Coronary artery (tissue), 2 donors: ENCODE measurements around the gene UBR4.

Source experiments
- DNase-seq: peaks from one replicate; pipeline ENCODE4 v3.0.0-alpha.2; 2017; ENCODE audit warnings: low spot score
- H3K27ac ChIP-seq, 2 donors: fragments of 200-600 bp; sonication (generic); one replicate each; pipeline ENCODE4 v1.5.1; 2016 to 2019
- H3K4me3 ChIP-seq: fragments of 200-600 bp; sonication (generic); 2 replicates; pipeline ENCODE4 v1.5.1; 2016; ENCODE audit warnings: mild to moderate bottlenecking, moderate library complexity
- TF ChIP-seq, protein P1 (sequence below): fragments of 200-600 bp; sonication (generic); IDR thresholded peaks from one replicate; pipeline ENCODE4 v1.5.1; 2019; ENCODE audit warnings: antibody characterized with exemption

UBR4 gene

DNA sequence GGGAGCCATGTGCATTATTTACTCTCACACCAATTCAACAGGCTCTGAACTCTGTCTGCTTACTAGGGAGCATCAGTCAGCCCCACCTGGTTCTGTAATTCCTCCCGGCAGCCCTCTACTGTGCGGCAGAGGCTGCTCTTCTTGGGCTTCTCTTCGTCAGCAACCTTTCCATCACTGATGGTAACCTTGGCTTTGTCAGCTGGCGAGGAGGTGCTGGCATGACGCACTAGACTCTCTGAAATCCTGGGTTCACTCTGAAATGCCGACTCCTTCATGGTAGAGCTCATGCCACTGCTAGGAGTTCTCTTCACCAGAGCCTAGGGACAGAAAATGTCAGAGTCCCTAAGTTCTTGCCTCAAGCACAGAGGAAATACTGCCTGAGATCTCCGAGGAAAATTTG lies 49.2 kb downstream of the UBR4 start:
- H3K4me3 ChIP-seq, result no peak overlapping the region
- DNase-seq, result no peak
- TF ChIP-seq, protein P1, sequence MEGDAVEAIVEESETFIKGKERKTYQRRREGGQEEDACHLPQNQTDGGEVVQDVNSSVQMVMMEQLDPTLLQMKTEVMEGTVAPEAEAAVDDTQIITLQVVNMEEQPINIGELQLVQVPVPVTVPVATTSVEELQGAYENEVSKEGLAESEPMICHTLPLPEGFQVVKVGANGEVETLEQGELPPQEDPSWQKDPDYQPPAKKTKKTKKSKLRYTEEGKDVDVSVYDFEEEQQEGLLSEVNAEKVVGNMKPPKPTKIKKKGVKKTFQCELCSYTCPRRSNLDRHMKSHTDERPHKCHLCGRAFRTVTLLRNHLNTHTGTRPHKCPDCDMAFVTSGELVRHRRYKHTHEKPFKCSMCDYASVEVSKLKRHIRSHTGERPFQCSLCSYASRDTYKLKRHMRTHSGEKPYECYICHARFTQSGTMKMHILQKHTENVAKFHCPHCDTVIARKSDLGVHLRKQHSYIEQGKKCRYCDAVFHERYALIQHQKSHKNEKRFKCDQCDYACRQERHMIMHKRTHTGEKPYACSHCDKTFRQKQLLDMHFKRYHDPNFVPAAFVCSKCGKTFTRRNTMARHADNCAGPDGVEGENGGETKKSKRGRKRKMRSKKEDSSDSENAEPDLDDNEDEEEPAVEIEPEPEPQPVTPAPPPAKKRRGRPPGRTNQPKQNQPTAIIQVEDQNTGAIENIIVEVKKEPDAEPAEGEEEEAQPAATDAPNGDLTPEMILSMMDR, result no peak
- no peak overlapping the region for H3K27ac ChIP-seq

DNA sequence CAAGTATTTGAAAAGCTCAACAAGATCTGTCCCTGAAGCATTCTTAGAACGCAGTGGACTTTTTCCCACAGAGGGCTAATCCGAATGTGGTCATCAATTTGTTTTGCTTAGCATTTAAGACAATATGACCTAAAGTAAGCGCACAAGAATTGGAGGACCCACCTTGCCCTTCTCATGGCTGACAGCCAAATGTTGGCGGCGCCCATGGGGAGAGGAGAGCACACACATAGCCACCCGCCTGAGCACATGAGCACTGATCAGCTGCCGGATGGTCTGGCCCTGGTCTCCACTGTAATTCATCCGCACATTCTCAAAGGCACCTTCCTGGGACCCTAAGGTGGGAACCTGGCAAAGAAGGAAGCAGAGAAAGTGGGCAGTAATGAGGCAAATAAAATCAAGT lies 52.4 kb downstream of the UBR4 start:
- Histone ChIP-seq H3K4me3 (no peak overlapping the region), H3K27ac (peak overlapping the region in 1 of 2 donors; percentile 47)
- TF ChIP-seq, protein P1, result no peak
- no peak for DNase-seq

DNA sequence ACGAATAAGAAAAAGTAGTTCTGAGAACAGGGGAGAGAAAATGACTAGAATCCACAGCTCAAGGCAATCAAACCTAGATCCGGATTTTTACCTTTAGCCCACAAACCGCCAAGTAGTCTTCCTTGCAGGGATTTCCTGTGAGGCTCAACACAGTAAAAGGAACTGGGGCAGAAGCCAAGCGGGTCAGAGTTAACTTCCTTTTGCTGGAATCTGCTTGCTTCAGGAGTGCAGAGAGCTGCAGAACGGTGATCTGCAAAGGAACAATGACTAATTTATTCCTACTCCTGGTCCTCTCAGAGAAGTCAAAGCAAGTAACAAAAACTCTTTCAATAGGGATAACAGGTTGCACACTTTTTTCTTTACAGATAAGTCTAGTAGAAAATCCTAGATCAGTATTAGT lies 53.4 kb downstream of the UBR4 start:
- DNase-seq, result no peak
- TF ChIP-seq, protein P1, result no peak
- peak overlapping the region in 1 of 2 donors; percentile 47 for H3K27ac ChIP-seq

DNA sequence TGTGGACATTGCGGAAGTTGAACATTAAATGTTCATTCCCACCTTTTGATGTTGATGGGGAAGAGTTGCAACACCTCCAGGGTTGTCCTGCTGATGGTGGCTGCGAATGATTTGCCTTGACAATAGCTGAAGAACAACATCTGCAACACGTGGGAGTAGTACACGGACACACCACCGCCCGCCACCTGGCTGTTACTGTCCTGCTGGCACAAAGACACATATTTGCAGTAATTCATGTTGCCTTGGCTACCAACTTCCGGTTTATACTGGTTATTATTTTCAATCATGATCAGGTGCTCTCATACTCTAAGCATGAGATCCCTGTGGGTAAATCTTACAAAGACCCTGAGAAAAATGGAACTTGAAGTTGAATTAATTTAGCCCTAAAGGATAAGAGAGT lies 55.2 kb downstream of the UBR4 start:
- TF ChIP-seq, protein P1, result no peak
- no peak for DNase-seq
- Histone ChIP-seq H3K4me3 (no peak overlapping the region), H3K27ac (no peak overlapping the region)

More for the DNA sequence above, 53.4 kb downstream of the UBR4 start:
- H3K4me3 ChIP-seq, result no peak overlapping the region

DNA sequence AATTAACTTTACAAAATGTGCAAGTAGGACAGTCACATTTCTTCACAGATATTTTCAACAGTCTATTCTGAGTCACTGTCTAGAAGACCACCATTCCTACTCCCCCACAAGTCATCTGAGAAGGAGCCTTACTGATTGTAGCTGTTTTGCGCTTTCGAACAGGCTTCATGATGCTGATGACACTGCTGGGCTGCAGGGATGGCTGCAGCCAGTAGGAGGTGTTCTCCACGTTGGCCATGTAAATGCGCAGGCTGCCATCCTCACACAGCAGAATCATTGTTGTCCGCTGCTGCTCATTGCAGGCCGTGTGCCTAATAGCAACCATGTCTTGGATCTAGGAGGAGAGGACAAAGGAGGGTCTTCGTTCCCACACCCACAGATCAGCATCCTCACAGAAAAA lies 56.9 kb downstream of the UBR4 start:
- TF ChIP-seq, protein P1, result no peak
- H3K4me3 ChIP-seq, result no peak overlapping the region
- no peak overlapping the region for H3K27ac ChIP-seq
- DNase-seq, result no peak

DNA sequence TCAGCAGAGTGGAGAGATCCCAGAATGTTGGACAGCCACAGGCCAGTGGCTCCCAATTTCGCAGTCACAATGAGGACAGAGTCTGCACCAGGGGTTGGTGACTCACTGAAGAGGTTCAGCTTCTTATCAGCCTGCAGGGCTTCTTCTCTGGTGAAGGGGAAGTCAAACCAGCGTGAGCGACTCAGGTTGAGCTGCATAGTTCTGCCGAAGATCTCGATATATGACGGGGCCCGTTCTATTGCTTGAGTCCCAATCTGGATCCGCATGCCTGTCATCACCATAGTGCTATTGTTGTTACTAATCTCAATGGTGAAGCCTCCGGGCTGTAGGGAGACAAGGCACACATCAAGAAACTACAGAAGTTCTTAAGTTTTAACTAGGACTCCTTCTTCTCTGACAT lies 58.5 kb downstream of the UBR4 start:
- DNase-seq, result no peak
- no peak overlapping the region for H3K27ac ChIP-seq
- TF ChIP-seq, protein P1, result no peak
- no peak overlapping the region for H3K4me3 ChIP-seq

DNA sequence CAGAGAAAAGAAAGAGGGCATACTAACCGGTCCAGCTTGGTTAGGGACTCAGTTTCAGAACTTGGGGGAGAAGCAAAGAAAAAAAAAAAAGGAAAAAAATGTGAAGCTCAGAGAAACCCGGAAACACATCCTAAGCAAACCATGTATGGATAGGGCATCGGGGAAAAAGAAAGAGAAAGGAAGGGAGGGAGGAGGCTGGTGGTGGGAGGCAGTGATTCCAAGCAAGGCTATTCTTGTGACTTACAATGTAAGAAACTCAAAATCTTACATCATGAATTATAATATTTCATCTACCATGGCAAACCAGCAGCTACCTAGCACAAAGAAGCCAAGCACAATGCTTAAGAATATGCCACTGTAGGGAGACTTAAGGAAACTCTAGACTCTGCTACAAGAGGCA lies 60.3 kb downstream of the UBR4 start:
- no peak for DNase-seq
- no peak overlapping the region for H3K27ac ChIP-seq
- H3K4me3 ChIP-seq, result no peak overlapping the region
- TF ChIP-seq, protein P1, result no peak
